ENCODE measurements around the gene CPT1C.

CPT1C gene

DNA sequence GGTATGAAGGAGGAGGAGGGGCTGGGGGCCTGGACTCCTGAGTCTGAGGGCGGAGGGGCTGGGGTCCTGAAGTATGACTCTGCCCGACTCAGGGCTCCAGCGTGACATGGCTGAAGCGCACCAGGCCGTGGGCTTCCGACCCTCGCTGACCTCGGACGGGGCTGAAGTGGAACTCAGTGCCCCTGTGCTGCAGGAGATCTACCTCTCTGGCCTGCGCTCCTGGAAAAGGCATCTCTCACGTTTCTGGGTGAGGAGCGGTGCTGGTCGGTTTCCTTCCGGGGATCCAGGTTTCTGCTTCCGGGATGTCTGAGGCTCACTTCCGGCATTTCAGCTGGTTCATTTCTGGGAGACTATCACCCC lies 1.2 kb downstream of the CPT1C start:
- TF ChIP-seq, protein P1, sequence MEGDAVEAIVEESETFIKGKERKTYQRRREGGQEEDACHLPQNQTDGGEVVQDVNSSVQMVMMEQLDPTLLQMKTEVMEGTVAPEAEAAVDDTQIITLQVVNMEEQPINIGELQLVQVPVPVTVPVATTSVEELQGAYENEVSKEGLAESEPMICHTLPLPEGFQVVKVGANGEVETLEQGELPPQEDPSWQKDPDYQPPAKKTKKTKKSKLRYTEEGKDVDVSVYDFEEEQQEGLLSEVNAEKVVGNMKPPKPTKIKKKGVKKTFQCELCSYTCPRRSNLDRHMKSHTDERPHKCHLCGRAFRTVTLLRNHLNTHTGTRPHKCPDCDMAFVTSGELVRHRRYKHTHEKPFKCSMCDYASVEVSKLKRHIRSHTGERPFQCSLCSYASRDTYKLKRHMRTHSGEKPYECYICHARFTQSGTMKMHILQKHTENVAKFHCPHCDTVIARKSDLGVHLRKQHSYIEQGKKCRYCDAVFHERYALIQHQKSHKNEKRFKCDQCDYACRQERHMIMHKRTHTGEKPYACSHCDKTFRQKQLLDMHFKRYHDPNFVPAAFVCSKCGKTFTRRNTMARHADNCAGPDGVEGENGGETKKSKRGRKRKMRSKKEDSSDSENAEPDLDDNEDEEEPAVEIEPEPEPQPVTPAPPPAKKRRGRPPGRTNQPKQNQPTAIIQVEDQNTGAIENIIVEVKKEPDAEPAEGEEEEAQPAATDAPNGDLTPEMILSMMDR (IDR thresholded peaks at IDR 0.05; ENCODE audit: low read depth, low read length, missing control alignments), result no peak
- DNase-seq (ENCODE audit: extremely low read depth, low read depth), result no peak
- H3K4me3 ChIP-seq (replicated peaks; ENCODE audit: low read depth, low read length), result peak overlapping the region; percentile 42

DNA sequence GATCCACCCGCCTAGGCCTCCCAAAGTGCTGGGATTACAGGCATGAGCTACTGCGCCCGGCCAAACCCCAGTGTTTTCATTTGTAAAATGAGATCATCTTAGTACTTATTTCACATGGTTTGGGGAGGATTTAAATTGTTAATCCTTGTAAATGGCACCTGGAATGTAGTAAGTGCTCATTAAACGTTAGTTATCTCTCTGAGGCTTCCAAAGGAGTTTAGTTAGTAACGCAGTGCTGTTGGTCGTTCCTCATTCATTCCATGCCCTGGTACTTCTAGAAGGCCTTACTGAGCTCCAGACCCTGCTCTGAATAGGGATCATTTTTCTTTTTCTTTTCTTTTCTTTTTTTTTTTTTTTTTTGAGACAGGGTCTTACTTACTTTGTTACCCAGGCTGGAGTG lies 5.2 kb downstream of the CPT1C start:
- no peak for DNase-seq (ENCODE audit: extremely low read depth, low read depth)
- TF ChIP-seq, protein P1 (IDR thresholded peaks at IDR 0.05; ENCODE audit: low read depth, low read length, missing control alignments), result no peak
- no peak overlapping the region for H3K4me3 ChIP-seq (replicated peaks; ENCODE audit: low read depth, low read length)

DNA sequence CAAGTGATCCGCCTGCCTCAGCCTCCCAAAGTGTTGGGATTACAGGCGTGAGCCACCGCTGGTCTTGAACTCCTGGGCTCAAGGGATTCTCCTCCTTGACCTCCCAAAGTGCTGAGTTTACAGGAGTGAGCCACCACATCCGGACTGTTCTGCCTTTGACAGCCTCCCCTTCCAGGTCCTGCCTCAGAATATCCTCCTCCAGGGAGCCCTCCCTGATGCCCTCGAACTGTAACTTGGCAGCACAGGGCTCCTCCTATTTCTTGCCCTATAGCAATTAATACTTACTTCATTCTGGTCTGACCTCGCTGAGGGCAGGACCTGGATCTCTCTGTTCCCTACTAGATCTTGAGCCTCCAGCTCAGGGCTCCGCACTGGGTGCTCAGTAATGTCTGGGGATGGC lies 5.9 kb downstream of the CPT1C start:
- H3K4me3 ChIP-seq (replicated peaks; ENCODE audit: low read depth, low read length), result no peak overlapping the region
- TF ChIP-seq, protein P1 (IDR thresholded peaks at IDR 0.05; ENCODE audit: low read depth, low read length, missing control alignments), result no peak
- DNase-seq (ENCODE audit: extremely low read depth, low read depth), result no peak

DNA sequence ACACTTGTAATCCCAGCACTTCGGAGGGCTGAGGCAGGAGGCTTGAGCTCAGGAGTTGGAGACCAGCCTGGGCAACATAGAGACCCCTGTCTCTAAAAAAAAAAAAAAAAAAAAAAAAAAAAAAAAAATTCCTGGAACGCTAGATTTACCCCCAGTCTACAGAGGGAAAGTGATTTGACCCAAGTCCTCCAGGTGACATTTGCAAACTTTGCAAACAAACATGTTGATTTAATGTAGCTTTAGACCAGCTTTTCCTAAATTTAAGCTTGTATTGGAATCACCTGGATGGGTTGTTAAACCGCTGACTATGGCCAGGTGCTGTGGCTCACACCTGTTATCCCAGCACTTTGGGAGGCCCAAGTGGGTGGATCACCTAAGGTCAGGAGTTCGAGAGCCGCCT lies 8.4 kb downstream of the CPT1C start:
- no peak overlapping the region for H3K4me3 ChIP-seq (replicated peaks; ENCODE audit: low read depth, low read length)
- TF ChIP-seq, protein P1 (IDR thresholded peaks at IDR 0.05; ENCODE audit: low read depth, low read length, missing control alignments), result no peak
- no peak for DNase-seq (ENCODE audit: extremely low read depth, low read depth)

DNA sequence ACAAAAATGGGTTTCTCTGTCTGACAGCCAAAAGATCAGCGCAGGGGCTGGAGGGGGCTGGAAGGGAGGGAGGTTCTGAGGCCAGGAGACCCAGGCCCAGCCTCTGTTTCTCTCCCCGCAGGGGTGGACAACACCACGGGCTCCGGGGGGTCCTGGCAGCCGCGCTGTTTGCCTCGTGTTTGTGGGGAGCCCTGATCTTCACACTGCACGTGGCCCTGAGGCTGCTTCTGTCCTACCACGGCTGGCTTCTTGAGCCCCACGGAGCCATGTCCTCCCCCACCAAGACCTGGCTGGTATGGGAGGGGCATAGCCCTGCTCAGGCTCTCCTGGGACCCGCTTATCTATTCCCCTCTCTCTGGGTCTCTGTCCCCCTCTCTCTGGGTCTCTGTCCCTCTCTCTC lies 9.6 kb downstream of the CPT1C start:
- TF ChIP-seq, protein P1 (IDR thresholded peaks at IDR 0.05; ENCODE audit: low read depth, low read length, missing control alignments), result no peak
- DNase-seq (ENCODE audit: extremely low read depth, low read depth), result no peak
- no peak overlapping the region for H3K4me3 ChIP-seq (replicated peaks; ENCODE audit: low read depth, low read length)

DNA sequence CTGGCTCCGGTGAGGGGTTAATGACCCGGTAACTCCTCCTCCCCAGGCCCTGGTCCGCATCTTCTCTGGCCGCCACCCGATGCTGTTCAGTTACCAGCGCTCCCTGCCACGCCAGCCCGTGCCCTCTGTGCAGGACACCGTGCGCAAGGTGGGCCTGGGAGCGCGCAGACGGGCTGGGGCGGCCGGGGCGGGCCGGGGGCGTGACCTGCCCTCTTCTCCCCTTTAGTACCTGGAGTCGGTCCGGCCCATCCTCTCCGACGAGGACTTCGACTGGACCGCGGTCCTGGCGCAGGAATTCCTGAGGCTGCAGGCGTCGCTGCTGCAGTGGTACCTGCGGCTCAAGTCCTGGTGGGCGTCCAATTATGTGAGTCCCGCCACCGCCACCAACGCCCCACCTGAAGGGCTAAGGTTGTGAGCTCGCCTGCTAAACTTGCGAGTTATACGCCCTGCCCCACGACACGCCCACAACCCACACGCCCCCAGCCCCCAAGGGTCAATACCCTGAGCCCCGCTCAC lies 10.4 kb downstream of the CPT1C start:
- H3K4me3 ChIP-seq (replicated peaks; ENCODE audit: low read depth, low read length), result no peak overlapping the region
- DNase-seq (ENCODE audit: extremely low read depth, low read depth), result no peak
- TF ChIP-seq, protein P1 (IDR thresholded peaks at IDR 0.05; ENCODE audit: low read depth, low read length, missing control alignments), result no peak
